ENCODE measurements around the gene ADIPOR2. TPM values are rescaled to one million over a fixed set of nuclear protein-coding genes. Genes with fewer than 3 reads are reported as not detected.

The ADIPOR2 gene
- total RNA-seq, 1 donor from 2014 or later, result 43.5 TPM

DNA sequence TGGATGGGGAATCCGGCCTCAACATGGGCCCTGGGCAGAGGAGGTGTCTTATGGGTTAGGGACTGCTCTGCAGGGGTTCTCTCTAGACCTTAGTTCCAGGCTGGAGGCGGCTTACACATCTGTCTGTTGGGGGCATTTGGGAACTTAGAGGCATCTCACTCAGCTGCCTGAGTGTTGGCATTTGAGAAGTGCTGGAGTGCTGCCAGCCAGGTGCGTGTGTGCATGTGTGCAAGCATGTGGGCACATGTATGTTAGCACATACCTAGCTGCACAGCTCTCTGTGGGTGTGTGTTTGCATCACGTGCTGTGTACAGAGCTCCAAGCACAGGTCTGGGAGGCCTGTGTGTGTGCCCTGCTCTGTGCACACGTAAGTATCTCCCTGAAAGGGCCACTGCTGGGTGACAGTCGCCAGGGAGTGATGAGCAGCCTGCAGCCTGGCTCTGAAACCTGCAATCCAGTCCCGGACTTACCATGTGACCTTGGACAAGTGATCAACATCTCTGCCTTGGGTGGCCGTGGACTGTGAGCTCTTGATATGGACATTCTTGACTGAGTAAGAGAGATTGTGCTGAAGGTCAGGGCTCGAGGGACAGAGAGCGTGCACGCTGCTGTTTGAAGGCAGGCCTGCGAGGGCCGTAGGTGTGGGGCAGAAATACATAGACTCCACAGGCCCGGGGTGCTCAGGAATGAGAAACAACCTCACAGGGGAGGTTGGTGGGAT is 134.7 kb downstream of the ADIPOR2 start:
- Mint-ChIP-seq H3K9me3 (ENCODE audit: unreplicated experiment) (no peaks in the 10 kb centered on the region), H3K27me3 (ENCODE audit: unreplicated experiment) (peaks cover 41% of the 10 kb centered on the region), H3K27ac (ENCODE audit: unreplicated experiment) (no peak overlapping the region), H3K4me1 (ENCODE audit: unreplicated experiment) (no peaks in the 10 kb centered on the region), H3K4me3 (ENCODE audit: unreplicated experiment) (no peak overlapping the region), H3K36me3 (ENCODE audit: unreplicated experiment) (peaks cover 2% of the 10 kb centered on the region)
- TF ChIP-seq, protein P1, sequence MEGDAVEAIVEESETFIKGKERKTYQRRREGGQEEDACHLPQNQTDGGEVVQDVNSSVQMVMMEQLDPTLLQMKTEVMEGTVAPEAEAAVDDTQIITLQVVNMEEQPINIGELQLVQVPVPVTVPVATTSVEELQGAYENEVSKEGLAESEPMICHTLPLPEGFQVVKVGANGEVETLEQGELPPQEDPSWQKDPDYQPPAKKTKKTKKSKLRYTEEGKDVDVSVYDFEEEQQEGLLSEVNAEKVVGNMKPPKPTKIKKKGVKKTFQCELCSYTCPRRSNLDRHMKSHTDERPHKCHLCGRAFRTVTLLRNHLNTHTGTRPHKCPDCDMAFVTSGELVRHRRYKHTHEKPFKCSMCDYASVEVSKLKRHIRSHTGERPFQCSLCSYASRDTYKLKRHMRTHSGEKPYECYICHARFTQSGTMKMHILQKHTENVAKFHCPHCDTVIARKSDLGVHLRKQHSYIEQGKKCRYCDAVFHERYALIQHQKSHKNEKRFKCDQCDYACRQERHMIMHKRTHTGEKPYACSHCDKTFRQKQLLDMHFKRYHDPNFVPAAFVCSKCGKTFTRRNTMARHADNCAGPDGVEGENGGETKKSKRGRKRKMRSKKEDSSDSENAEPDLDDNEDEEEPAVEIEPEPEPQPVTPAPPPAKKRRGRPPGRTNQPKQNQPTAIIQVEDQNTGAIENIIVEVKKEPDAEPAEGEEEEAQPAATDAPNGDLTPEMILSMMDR (IDR thresholded peaks at IDR 0.05), result no peak
- DNase-seq (ENCODE audit: extremely low spot score, unreplicated experiment), result no peak

DNA sequence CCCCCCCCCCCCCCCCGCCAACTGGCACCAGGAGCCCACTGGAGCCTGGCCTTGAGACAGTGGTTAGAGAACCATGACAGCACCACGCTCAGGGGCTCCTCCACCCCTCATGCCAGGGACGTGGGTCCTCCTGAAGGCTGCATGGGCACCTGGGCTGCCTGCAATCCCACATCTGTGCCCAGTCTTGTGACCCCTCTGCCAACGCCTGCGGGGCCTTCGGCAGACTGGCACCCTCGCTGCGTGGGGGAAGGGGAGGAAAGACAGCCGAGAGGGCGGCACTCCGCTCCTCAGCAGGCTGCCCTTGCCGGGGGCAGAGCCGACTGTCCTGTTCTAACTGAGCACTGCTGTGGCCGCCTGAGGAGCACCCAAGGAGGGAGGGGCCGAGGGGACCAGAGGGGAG is 135.5 kb downstream of the ADIPOR2 start:
- H3K27ac Mint-ChIP-seq (ENCODE audit: unreplicated experiment), result no peak overlapping the region
- no peaks in the 10 kb centered on the region for H3K9me3 Mint-ChIP-seq (ENCODE audit: unreplicated experiment)
- DNase-seq (ENCODE audit: extremely low spot score, unreplicated experiment), result no peak
- no peak overlapping the region for H3K4me3 Mint-ChIP-seq (ENCODE audit: unreplicated experiment)
- peaks cover 5% of the 10 kb centered on the region for H3K4me1 Mint-ChIP-seq (ENCODE audit: unreplicated experiment)
- peaks cover 38% of the 10 kb centered on the region for H3K27me3 Mint-ChIP-seq (ENCODE audit: unreplicated experiment)
- H3K36me3 Mint-ChIP-seq (ENCODE audit: unreplicated experiment), result no peaks in the 10 kb centered on the region
- TF ChIP-seq, protein P1 (IDR thresholded peaks at IDR 0.05), result no peak

DNA sequence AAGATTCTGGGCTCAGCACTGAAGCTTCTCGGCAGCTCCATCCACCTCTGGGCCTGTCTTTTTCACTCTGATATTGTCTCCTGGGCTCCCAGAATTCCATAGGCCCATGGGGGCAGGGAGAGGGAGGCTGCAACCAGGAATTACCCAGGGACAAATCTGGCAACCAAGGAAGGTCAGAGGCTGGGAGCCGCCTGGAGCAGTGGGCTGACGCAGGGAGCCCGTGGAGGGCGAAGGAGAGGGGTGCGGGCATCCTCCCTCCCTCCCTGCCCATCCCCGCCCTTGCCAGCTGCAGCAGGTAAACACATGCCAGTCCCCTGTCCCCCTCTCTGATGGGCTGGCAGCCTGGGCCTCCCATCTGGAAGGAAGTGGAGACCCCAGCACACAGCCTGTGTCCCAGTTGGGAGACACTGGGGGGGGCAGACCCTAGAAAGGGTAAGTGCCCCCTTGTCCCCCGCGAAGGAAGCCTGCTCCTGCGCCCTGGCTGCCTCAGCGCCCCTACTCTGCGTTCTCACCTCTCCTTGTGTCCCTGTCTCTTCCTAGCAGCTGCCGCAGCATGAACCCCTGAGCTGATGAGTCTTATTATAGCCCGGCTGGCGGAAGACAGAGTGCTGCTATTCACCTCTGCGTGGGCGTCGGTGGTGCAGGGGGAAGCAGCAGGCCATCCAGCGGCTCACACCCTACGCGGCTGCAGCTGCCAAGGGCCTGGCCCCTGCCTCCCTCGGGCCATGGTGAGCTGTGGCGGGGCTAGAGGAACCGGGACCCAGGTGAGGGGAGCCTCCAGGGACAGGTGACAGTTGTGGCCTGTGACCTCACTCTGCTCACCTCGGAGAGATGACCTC is 136.2 kb downstream of the ADIPOR2 start:
- Mint-ChIP-seq H3K9me3 (ENCODE audit: unreplicated experiment) (no peaks in the 10 kb centered on the region), H3K36me3 (ENCODE audit: unreplicated experiment) (no peaks in the 10 kb centered on the region), H3K4me3 (ENCODE audit: unreplicated experiment) (no peak overlapping the region), H3K27me3 (ENCODE audit: unreplicated experiment) (peaks cover 31% of the 10 kb centered on the region), H3K4me1 (ENCODE audit: unreplicated experiment) (peaks cover 5% of the 10 kb centered on the region), H3K27ac (ENCODE audit: unreplicated experiment) (no peak overlapping the region)
- TF ChIP-seq, protein P1 (IDR thresholded peaks at IDR 0.05), result no peak
- no peak for DNase-seq (ENCODE audit: extremely low spot score, unreplicated experiment)

DNA sequence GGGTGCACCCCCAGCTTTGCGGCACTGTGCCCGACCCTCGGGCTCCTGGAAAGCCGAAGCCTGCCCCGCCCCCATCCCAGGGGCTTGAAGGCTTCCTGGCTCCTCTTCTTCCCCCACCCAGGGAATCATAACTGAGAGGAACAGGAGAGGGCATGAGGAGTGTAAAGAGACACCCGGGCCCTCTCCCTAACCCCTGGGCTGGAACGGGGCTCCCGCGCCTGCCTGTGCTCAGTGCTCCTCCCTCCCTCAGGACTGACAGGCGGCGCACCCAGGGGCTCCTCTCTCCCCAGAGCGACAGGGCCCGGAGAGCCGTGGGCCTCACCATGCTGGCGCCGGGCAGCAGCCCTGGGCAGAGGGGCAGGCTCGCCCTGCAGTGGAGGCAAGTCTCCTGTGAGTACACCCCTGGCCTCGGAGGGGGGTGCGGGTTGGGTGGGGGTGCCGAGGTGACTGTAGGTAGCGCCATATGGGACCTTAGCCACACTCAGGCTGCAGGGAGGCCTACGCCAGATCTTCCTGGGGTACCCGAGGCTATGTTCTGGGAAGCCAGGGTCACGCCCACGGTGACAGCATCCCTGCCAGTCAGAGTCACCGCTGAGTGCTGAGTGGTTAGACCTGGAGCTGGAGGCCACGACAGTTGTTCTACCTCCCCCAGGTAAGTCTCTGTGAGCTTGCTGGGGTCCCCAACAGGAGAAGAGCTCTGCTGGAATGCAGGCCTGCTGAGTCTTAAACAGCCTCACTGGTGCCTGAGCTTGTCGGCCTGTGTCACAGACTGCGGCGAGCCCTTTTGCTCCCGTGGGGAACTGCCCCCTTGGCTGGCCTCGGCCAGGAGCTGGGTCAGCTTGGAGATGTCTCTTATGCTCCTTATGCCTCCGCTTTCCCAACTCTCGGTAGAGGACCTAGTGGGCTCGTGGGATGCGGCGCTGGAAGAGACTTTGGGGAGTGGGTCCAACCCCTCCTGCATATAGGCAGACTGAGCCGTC is 137.2 kb downstream of the ADIPOR2 start:
- Mint-ChIP-seq H3K4me3 (ENCODE audit: unreplicated experiment) (no peak overlapping the region), H3K36me3 (ENCODE audit: unreplicated experiment) (no peaks in the 10 kb centered on the region), H3K9me3 (ENCODE audit: unreplicated experiment) (no peaks in the 10 kb centered on the region), H3K4me1 (ENCODE audit: unreplicated experiment) (peaks cover 5% of the 10 kb centered on the region), H3K27me3 (ENCODE audit: unreplicated experiment) (peaks cover 28% of the 10 kb centered on the region), H3K27ac (ENCODE audit: unreplicated experiment) (no peak overlapping the region)
- TF ChIP-seq, protein P1 (IDR thresholded peaks at IDR 0.05), result no peak
- no peak for DNase-seq (ENCODE audit: extremely low spot score, unreplicated experiment)

Data from osteocyte (in vitro differentiated cells).